Activated CD4-positive, CD25-positive, alpha-beta regulatory T cell treated with anti-CD3 and anti-CD28 coated beads, Interleukin-2, amount 50 U/mL, for 72 hours (primary cell): Measurements from ENCODE around the gene PIK3CG.
"Not testable (repeated sequence)": the region's sequence is repeated elsewhere in the genome, so short reads cannot be mapped to it uniquely, and the experiment has no call there.

Source experiments
- DNase-seq: peaks from one replicate; pipeline ENCODE4 v3.0.0; 2021

The PIK3CG gene

GRCh38 chr7:106944035-106944665, 79.1 kb downstream of the PIK3CG start:
- DNase-seq = no peak

GRCh38 chr7:106947244-106947728, 82.2 kb downstream of the PIK3CG start:
- no peak for DNase-seq

- DNase-seq = no peak
Measured at GRCh38 chr7:106952001-106952657, 87.0 kb downstream of the PIK3CG start.

GRCh38 chr7:106952658-106953231, 87.7 kb downstream of the PIK3CG start:
- DNase-seq = no peak

- no peak for DNase-seq
Measured at GRCh38 chr7:106954840-106955239, 89.8 kb downstream of the PIK3CG start.

GRCh38 chr7:106955857-106956256, 90.8 kb downstream of the PIK3CG start:
- DNase-seq = not testable (repeated sequence)
